ENCODE measurements around the gene ITPR1.

DNA sequence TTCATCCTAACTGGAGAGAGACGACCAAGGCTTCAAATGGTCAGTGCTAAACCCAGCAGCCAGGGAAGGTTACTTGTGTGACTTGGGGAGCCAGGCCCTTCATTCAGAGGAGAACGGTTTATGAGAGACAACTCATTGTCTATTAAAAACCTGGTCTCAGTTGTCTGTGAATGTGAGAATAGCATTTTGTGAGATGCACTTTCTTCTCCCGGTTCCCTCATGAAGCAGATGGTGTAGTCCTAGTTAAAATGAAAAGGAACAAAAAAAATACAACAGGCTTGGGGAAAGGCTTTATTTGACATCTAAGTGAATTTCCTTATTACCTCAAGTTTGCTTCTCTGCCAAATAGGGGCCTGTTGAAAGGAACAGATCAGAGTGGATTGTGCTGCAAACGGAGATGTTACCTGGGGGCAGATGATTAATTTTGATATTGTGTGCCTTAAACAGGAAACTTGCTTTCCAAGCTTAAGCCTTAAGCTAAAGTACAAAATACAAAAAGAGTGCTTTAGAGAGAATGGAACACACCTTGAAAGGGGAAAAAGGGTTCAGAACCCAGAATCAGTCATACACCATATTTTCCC lies 283.3 kb downstream of the ITPR1 start:
- TF ChIP-seq, protein P1, sequence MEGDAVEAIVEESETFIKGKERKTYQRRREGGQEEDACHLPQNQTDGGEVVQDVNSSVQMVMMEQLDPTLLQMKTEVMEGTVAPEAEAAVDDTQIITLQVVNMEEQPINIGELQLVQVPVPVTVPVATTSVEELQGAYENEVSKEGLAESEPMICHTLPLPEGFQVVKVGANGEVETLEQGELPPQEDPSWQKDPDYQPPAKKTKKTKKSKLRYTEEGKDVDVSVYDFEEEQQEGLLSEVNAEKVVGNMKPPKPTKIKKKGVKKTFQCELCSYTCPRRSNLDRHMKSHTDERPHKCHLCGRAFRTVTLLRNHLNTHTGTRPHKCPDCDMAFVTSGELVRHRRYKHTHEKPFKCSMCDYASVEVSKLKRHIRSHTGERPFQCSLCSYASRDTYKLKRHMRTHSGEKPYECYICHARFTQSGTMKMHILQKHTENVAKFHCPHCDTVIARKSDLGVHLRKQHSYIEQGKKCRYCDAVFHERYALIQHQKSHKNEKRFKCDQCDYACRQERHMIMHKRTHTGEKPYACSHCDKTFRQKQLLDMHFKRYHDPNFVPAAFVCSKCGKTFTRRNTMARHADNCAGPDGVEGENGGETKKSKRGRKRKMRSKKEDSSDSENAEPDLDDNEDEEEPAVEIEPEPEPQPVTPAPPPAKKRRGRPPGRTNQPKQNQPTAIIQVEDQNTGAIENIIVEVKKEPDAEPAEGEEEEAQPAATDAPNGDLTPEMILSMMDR (IDR thresholded peaks at IDR 0.05; ENCODE audit: low read length): no peak
- no peak for TF ChIP-seq EZH2 (IDR thresholded peaks at IDR 0.05; ENCODE audit: borderline replicate concordance, low read length)
